ENCODE results near the gene C2orf69. TPM values are rescaled to one million over a fixed set of nuclear protein-coding genes. Genes with fewer than 3 reads are reported as not detected.

Gene C2orf69
- total and polyA plus RNA-seq, 2 of the 13 experiments (the other 11 are each of a cell fraction or from before 2014, with no cell fraction given), result 4.8 to 19.3 TPM

- TF ChIP-seq ZNF646 (CRISPR knock-in tag; IDR thresholded peaks at IDR 0.05), result no peak
- TF ChIP-seq STAG1 (CRISPR knock-in tag; IDR thresholded peaks at IDR 0.05), result peak; percentile 98
- peak; percentile 63; the same call in 1 of the 2 replicates for TF ChIP-seq PPARG (CRISPR knock-in tag; conservative IDR thresholded peaks at IDR 0.05)
- TF ChIP-seq ARID5B (CRISPR knock-in tag; IDR thresholded peaks at IDR 0.05), result 0 out of 2 replicates have a peak, but pooled peaks have one; percentile 19
- no peak for TF ChIP-seq ZNF432 (CRISPR knock-in tag; IDR thresholded peaks at IDR 0.05; ENCODE audit: borderline replicate concordance)
- TF ChIP-seq CTCF (CRISPR knock-in tag; IDR thresholded peaks at IDR 0.05), result peak; percentile 83
- TF ChIP-seq CBX5 (CRISPR knock-in tag; IDR thresholded peaks at IDR 0.05; ENCODE audit: borderline replicate concordance), result no peak
- TF ChIP-seq MED13 (CRISPR knock-in tag; IDR thresholded peaks at IDR 0.05), result no peak
- peak; percentile 14; the same call in 1 of the 2 replicates for TF ChIP-seq SAP130 (CRISPR knock-in tag; IDR thresholded peaks at IDR 0.05; ENCODE audit: low read depth)
- 0 out of 4 replicates have a peak, but pooled peaks of 1 of the 2 experiments have one; percentile 41 for TF ChIP-seq KLF16 (CRISPR knock-in tag; IDR thresholded peaks at IDR 0.05)
- TF ChIP-seq SMC3 (IDR thresholded peaks at IDR 0.05; ENCODE audit: low read length), result peak; percentile 78
- peak; percentile 20; the same call in 1 of the 2 replicates for TF ChIP-seq DRAP1 (CRISPR knock-in tag; IDR thresholded peaks at IDR 0.05)
- no peak for TF ChIP-seq ZBTB20 (CRISPR knock-in tag; IDR thresholded peaks at IDR 0.05; ENCODE audit: borderline replicate concordance, low read depth)
- 0 out of 2 replicates have a peak, but pooled peaks have one; percentile 29 for TF ChIP-seq KAT8 (CRISPR knock-in tag; IDR thresholded peaks at IDR 0.05)
- no peak for TF ChIP-seq RCOR2 (CRISPR knock-in tag; IDR thresholded peaks at IDR 0.05)
- peak; percentile 25; the same call in 1 of the 2 replicates for TF ChIP-seq MIXL1 (CRISPR knock-in tag; IDR thresholded peaks at IDR 0.05)
- peak; percentile 12 for TF ChIP-seq ASH2L (IDR thresholded peaks at IDR 0.05; ENCODE audit: insufficient read length, low read depth, low read length)
- peak; percentile 33; the same call in 1 of the 2 replicates for TF ChIP-seq GATAD2A (CRISPR knock-in tag; IDR thresholded peaks at IDR 0.05)
Measured at GRCh38 chr2:199973703-199974102, 62.6 kb downstream of the C2orf69 start (continued).

Data from HepG2 (cell line).